OCI-LY7 (cell line): ENCODE results near the gene NPIPB8. TPM values are rescaled to one million over a fixed set of nuclear protein-coding genes. Genes with fewer than 3 reads are reported as not detected.
"Not testable (repeated sequence)": the region's sequence is repeated elsewhere in the genome, so short reads cannot be mapped to it uniquely, and the experiment has no call there.

ENCODE experiments used
- Bru-seq: library from RNA; stranded (reverse); fragments of 400-500 nt; gene quantifications from one replicate; lab custom pipeline; 2021; lab: Mats Ljungman, UMichigan
- BruChase-seq, 2 experiments: library from RNA; stranded (reverse); fragments of 400-500 nt; gene quantifications; one replicate each; lab custom pipeline; 2021; lab: Mats Ljungman, UMichigan
- BruUV-seq: library from RNA; stranded (reverse); fragments of 400-500 nt; replicated peaks from 2 replicates; lab custom pipeline; 2021; lab: Mats Ljungman, UMichigan
- CTCF ChIA-PET: fragments of 300-600 bp; sonication (Branson Sonifier 250); formaldehyde crosslinking; loops from one replicate; lab custom pipeline; 2022; ENCODE audit warnings: antibody characterized with exemption; ENCODE audit not compliant: unreplicated experiment; lab: Charles Lee
- POLR2A ChIA-PET: fragments of 300-600 bp; sonication (Branson Sonifier 250); formaldehyde crosslinking; loops from one replicate; lab custom pipeline; 2022; ENCODE audit warnings: antibody characterized with exemption; lab: Charles Lee
- DNase-seq: peaks from one replicate; pipeline ENCODE4 v3.0.0-alpha.2; 2015; ENCODE audit warnings: low spot score
- H2AFZ ChIP-seq: fragments of 200-600 bp; sonication (generic), shearing (Covaris generic); 2 replicates; pipeline ENCODE4 v1.6.1; 2014; ENCODE audit warnings: mild to moderate bottlenecking, antibody characterized with exemption, low read length, moderate library complexity
- H3K27ac ChIP-seq: fragments of 200-600 bp; sonication (generic); 2 replicates; pipeline ENCODE4 v1.5.1; 2014; ENCODE audit warnings: mixed run types, low read depth, mild to moderate bottlenecking, moderate library complexity, low read length, inconsistent platforms; ENCODE audit not compliant: poor library complexity, severe bottlenecking
- H3K36me3 ChIP-seq: fragments of 200-600 bp; sonication (generic); 2 replicates; pipeline ENCODE4 v1.6.1; 2014; ENCODE audit warnings: mild to moderate bottlenecking, antibody characterized with exemption, low read length, moderate library complexity, mixed read lengths; ENCODE audit not compliant: insufficient read depth
- H3K4me1 ChIP-seq: fragments of 200-600 bp; sonication (generic); 2 replicates; pipeline ENCODE4 v1.5.1; 2014; ENCODE audit warnings: mild to moderate bottlenecking, low read length; ENCODE audit not compliant: insufficient read depth, poor library complexity, severe bottlenecking
- H3K4me2 ChIP-seq: fragments of 200-600 bp; sonication (generic); 2 replicates; pipeline ENCODE4 v1.6.1; 2014; ENCODE audit warnings: mild to moderate bottlenecking, low read length
- H3K4me3 ChIP-seq: fragments of 200-600 bp; sonication (generic); 2 replicates; pipeline ENCODE4 v1.5.1; 2014; ENCODE audit warnings: mild to moderate bottlenecking, low read depth, low read length; ENCODE audit not compliant: poor library complexity, severe bottlenecking
- H3K79me2 ChIP-seq: fragments of 200-600 bp; sonication (generic); 2 replicates; pipeline ENCODE4 v1.6.1; 2016; ENCODE audit warnings: low read depth, mild to moderate bottlenecking, low read length, moderate library complexity, mixed read lengths; ENCODE audit not compliant: insufficient read depth
- H3K9me2 ChIP-seq: fragments of 200-600 bp; sonication (generic); 2 replicates; pipeline ENCODE4 v1.6.1; 2016; ENCODE audit warnings: mild to moderate bottlenecking, low read length, mixed read lengths; ENCODE audit not compliant: insufficient read depth
- H3K9me3 ChIP-seq: fragments of 200-600 bp; sonication (generic); 2 replicates; pipeline ENCODE4 v1.6.1; 2014; ENCODE audit warnings: mild to moderate bottlenecking, mixed run types, low read length, mixed read lengths
- H4K20me1 ChIP-seq: fragments of 200-600 bp; sonication (generic); 2 replicates; pipeline ENCODE4 v1.6.1; 2014; ENCODE audit warnings: mild to moderate bottlenecking, antibody characterized with exemption, low read length, moderate library complexity, mixed read lengths; ENCODE audit not compliant: insufficient read depth
- CTCF ChIP-seq: fragments of 200-600 bp; sonication (generic); conservative IDR thresholded peaks from 2 replicates; pipeline ENCODE4 v1.5.1; 2014; ENCODE audit warnings: mild to moderate bottlenecking, antibody characterized with exemption, low read length, moderate library complexity, mixed read lengths
- EZH2phosphoT487 ChIP-seq: fragments of 200-600 bp; sonication (generic); IDR thresholded peaks from 2 replicates; pipeline ENCODE4 v1.6.1; 2018; ENCODE audit warnings: low read depth, borderline replicate concordance, mild to moderate bottlenecking, mixed run types, antibody characterized with exemption, low read length, moderate library complexity, mixed read lengths
- intact Hi-C: fragments of 100-400 bp; cut with micrococcal nuclease; formaldehyde crosslinking; loops from one replicate; pipeline ENCODE4 v1.10.0; 2022; ENCODE audit not compliant: unreplicated experiment
- long read RNA-seq: library from polyadenylated mRNA; stranded (forward); transcript quantifications from one replicate; pipeline ENCODE4 v2.0.0, GENCODE V29; 2022
- total RNA-seq, 2 experiments: library from RNA; depleted of rRNA in 1 of 2; stranded (reverse); fragments of >200 nt in 1 of 2; shearing (Covaris generic) in 1 of 2; gene quantifications; 2 replicates each; pipeline ENCODE4 v1.2.3, GENCODE V29; 2014 to 2022

Gene NPIPB8
- 0.50 TPM in 1 of 2 replicates, not detected in the other for total RNA-seq (2014; rRNA removed; shearing (Covaris generic))
- total RNA-seq (2022) = 1.6 and 2.7 TPM in 2 replicates
- percentile 27 among the genes with signal in this experiment for Bru-seq, nascent RNA
- BruChase-seq, experiment 1, labeled RNA remaining after a 6-hour chase = percentile 36 among the genes with signal in this experiment
- BruChase-seq, experiment 2, labeled RNA remaining after a 2-hour chase = percentile 35 among the genes with signal in this experiment
- long read RNA-seq = 0 reads

DNA sequence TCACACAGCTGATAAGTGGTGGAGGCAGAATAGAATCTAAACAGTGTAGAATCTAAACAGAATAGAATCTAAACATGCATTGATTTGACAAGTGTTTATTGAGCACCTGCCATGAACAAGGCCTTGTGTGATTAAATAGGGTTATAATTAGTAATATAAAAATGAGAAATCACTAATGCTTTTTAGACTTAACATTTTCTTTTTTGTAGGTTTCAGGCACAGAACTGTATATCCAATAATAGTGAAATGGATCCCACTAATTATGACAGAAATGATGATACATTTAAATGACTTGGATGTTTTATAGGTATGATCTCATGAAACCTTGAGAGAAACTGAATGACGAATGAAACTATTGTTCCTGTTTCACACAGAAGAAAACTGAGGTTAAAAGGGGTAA lies at the start of gene NPIPB8:
Gene NPIPB8 (plus strand): TSS at position 301 of the 400 bp plus-strand sequence. CDS start 296 bp downstream, outside the sequence.
- DNase-seq = not testable (repeated sequence)

GRCh38 chr16:28589069-28589468 lies 48.8 kb upstream of the NPIPB8 start:
- no peak for TF ChIP-seq EZH2phosphoT487
- TF ChIP-seq CTCF = no peak
- peaks cover 62% of the 10 kb centered on the region for H3K36me3 ChIP-seq
- intact Hi-C loops = no loop called here

More for the DNA sequence above, at the start of gene NPIPB8:
- POLR2A ChIA-PET, H3K4me1 ChIP-seq, intact Hi-C loops, H3K36me3 ChIP-seq, H3K27ac ChIP-seq, H4K20me1 ChIP-seq, CTCF ChIA-PET, H3K9me3 ChIP-seq, H3K4me3 ChIP-seq, H2AFZ ChIP-seq, H3K9me2 ChIP-seq, BruUV-seq, H3K79me2 ChIP-seq, H3K4me2 ChIP-seq: not testable (repeated sequence)

GRCh38 chr16:28589930-28590329 lies 47.9 kb upstream of the NPIPB8 start:
- Histone ChIP-seq H4K20me1 (no peaks in the 10 kb centered on the region), H3K9me2 (no peaks in the 10 kb centered on the region), H2AFZ (no peak overlapping the region), H3K4me3 (no peak overlapping the region), H3K36me3 (peaks cover 56% of the 10 kb centered on the region), H3K27ac (no peak overlapping the region), H3K79me2 (no peaks in the 10 kb centered on the region), H3K4me1 (no peaks in the 10 kb centered on the region), H3K4me2 (no peak overlapping the region), H3K9me3 (no peaks in the 10 kb centered on the region)
- DNase-seq = no peak
- POLR2A ChIA-PET = no interaction called here
- no TSS peak for BruUV-seq
- CTCF ChIA-PET = no interaction called here
- no peak for TF ChIP-seq EZH2phosphoT487
- no peak for TF ChIP-seq CTCF
- intact Hi-C loops = no loop called here

More at GRCh38 chr16:28589069-28589468, 48.8 kb upstream of the NPIPB8 start:
- ChIA-PET CTCF (no interaction called here), POLR2A (no interaction called here)
- no peaks in the 10 kb centered on the region for H3K4me1 ChIP-seq
- H3K4me3 ChIP-seq = no peak overlapping the region
- no peak overlapping the region for H2AFZ ChIP-seq
- H3K4me2 ChIP-seq = no peak overlapping the region
- no TSS peak for BruUV-seq
- no peak overlapping the region for H3K27ac ChIP-seq
- H4K20me1 ChIP-seq = no peaks in the 10 kb centered on the region
- no peaks in the 10 kb centered on the region for H3K9me2 ChIP-seq
- no peaks in the 10 kb centered on the region for H3K79me2 ChIP-seq
- H3K9me3 ChIP-seq = no peaks in the 10 kb centered on the region
- no peak for DNase-seq
